GM18508 (cell line): Measurements from ENCODE around the gene UPF2.

ENCODE experiments used
- ATAC-seq: cut with Tn5 transposase; IDR thresholded peaks from one replicate; pipeline ENCODE4 v1.9.1; 2021; ENCODE audit warnings: moderate number of reproducible peaks; ENCODE audit not compliant: insufficient read depth, unreplicated experiment

The UPF2 gene

DNA sequence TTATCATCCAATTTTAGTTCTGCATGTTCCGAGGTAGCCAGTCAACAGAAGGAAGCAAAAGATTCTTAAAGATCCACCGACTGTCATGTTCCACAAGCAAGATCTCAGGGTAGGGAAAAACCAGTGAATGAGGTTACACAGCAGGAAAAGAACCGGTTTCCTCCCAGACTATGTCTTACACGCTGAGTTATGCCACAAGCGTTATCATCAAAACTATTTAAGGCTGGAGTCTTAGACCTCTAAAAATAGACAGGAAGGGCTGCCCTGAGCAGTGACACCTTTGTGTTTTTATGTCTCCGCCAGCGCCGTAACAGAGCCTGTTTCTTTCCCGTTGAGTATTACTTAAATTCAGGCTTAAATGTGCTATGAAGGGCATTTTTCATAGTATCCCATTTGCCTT lies 171.1 kb downstream of the UPF2 start:
- ATAC-seq: no peak

DNA sequence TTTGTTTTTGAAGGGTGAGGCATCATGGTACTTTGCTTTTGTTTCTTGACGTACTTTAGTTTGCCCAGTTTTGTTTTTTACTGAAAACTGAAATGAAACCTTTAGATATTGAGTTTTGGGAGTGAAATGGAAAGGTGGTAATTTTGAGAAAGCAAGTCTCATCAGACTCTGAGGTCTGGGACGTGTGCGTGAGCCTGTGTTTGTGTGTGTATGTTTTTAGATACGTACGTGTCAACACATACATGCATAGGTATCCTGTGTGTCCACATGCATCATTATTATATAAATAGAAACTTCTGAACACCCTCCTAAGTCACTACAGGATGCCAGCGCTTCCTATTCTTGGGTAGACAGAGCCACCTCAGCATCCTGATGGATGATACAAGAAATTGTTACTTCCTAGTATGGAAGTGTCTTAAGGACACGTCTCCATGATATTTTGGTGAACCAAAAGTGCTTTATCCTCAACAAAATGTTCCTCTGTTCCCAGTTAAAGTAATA lies 171.7 kb downstream of the UPF2 start:
- no peak for ATAC-seq

DNA sequence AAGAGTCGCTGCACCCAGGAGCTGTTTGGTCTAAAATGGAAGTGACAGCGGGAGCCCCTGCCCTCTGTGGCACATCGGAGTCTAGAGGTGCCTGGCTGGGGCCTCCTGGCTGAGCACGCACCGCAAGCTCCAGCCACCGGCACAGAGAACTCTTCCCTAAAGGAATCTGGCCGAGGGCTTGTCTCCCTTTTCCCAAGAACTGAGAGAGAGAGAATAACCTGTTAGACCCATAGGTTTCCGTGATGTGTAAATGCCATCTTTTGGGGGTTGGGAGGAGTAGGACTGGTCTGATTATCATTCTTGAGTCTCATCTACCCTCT lies 172.2 kb downstream of the UPF2 start:
- no peak for ATAC-seq
